ENCODE measurements around the gene HSPA1B.

GRCh38 chr6:31825553-31825952, 2.0 kb upstream of the HSPA1B start:
- no peak for TF ChIP-seq CTCF (IDR thresholded peaks at IDR 0.05)
- TF ChIP-seq POLR2A (IDR thresholded peaks at IDR 0.05) = no peak

Data from lower leg skin (tissue), 3 donors.